ENCODE data around the gene FSCB.

DNA sequence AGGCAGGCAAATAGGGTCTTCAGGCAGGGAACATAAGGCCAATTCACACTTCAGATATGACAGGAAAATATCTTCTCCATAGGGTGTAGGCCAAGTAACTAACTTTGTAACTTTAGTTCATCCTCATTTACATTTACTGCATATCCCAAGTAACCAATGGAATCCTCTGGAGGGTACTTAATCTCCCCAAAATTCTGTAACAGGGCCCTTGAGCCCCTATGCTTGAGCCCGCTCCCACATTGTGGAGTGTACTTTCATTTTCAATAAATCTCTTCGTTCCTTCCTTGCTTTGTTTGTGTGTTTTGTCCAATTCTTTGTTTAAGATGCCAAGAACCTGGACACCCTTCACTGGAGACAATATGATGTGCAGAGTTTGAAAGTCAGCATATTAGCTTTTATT is 45.3 kb downstream of the FSCB start:
- TF ChIP-seq, protein P1, sequence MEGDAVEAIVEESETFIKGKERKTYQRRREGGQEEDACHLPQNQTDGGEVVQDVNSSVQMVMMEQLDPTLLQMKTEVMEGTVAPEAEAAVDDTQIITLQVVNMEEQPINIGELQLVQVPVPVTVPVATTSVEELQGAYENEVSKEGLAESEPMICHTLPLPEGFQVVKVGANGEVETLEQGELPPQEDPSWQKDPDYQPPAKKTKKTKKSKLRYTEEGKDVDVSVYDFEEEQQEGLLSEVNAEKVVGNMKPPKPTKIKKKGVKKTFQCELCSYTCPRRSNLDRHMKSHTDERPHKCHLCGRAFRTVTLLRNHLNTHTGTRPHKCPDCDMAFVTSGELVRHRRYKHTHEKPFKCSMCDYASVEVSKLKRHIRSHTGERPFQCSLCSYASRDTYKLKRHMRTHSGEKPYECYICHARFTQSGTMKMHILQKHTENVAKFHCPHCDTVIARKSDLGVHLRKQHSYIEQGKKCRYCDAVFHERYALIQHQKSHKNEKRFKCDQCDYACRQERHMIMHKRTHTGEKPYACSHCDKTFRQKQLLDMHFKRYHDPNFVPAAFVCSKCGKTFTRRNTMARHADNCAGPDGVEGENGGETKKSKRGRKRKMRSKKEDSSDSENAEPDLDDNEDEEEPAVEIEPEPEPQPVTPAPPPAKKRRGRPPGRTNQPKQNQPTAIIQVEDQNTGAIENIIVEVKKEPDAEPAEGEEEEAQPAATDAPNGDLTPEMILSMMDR (IDR thresholded peaks at IDR 0.05) = no peak
- no peak for TF ChIP-seq EP300 (IDR thresholded peaks at IDR 0.05; ENCODE audit: borderline replicate concordance in 1 of 2, low read depth in 1 of 2, low read length in 1 of 2)
